ENCODE data around the gene SLC27A4. TPM values are rescaled to one million over a fixed set of nuclear protein-coding genes. Genes with fewer than 3 reads are reported as not detected.

SLC27A4 gene
- total and polyA plus RNA-seq, 10 of the 15 experiments (the other 5 are each of a cell fraction or from before 2014, with no cell fraction given) = 0.13 to 14.0 (median 7.6) TPM

DNA sequence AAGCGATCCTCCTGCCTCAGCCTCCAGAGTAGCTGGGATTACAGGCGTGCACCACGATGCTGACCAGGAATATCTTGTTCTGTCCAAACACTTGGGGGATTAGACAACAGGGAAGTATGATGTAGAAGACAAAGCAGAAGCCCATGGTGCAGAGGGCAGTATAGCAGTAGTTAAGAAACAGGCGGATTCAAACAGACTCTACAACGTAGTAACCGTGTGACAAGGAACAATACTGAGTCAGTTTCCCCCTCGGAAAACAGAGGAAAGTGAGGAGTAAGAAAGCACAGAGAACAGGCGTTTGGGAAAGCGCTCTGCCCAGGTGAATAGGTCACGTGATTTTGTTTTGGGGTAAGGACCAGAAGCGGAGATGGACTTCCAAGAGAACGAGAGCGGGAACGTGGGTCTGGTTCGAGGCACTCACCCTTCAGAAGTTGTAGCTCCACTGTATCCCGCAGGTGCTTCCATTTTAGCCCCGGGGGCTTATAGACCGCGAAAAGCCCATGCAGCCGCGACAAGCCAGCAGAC, 18.4 kb upstream of the SLC27A4 start:
- Histone ChIP-seq H3K4me2 (ENCODE audit: control insufficient read depth, insufficient read depth) (peak overlapping the region; percentile 87), H3K36me3 (ENCODE audit: control insufficient read depth in 2 of 2, insufficient read depth in 2 of 2, low read length in 1 of 2) (peaks cover 1 to 13% of the 10 kb centered on the region in 2 experiments), H3K79me2 (ENCODE audit: control insufficient read depth, insufficient read depth, low read length) (peaks cover 29% of the 10 kb centered on the region), H3K27me3 (replicated peaks in 1 of 2; ENCODE audit: control insufficient read depth in 2 of 2, insufficient read depth in 2 of 2, low read length in 1 of 2) (no peaks in the 10 kb centered on the region), H3K27ac (ENCODE audit: control insufficient read depth, insufficient read depth) (peak overlapping the region; percentile 69), H4K20me1 (ENCODE audit: control insufficient read depth, insufficient read depth) (no peaks in the 10 kb centered on the region), H3K9me3 (replicated peaks; ENCODE audit: control insufficient read depth, insufficient read depth, low read length) (no peaks in the 10 kb centered on the region), H3K9ac (ENCODE audit: control insufficient read depth, insufficient read depth, low read length) (peak overlapping the region; percentile 65), H3K4me3 (peak overlapping the region; percentile 96), H2AFZ (ENCODE audit: control insufficient read depth, low read depth, low read length) (peak overlapping the region; percentile 95), H3K4me1 (ENCODE audit: control insufficient read depth, insufficient read depth, low read length) (peaks cover 6% of the 10 kb centered on the region)
- ChIA-PET CTCF (interaction anchor here (0.7 to 2.6 kb wide), 6 partner anchors 18 to 98 kb away, joined by 3 to 6 read pairs (median 3); no protein-coding TSS in a partner anchor), SMC1A (ENCODE audit: uncharacterized antibody, unreplicated experiment) (interaction anchor here (1.1 kb wide), 1 partner anchor 40 kb away, joined by 3 read pairs; no protein-coding TSS in a partner anchor), RAD21 (ENCODE audit: unreplicated experiment) (interaction anchor here (0.5 to 1.7 kb wide), 2 partner anchors 19 to 859 kb away, joined by 3 to 4 read pairs; no protein-coding TSS in a partner anchor), POLR2A (interaction anchor here (1.0 kb wide), 1 partner anchor 18 kb away, joined by 3 read pairs; no protein-coding TSS in a partner anchor)
- peak; percentile 18 for ATAC-seq
- DNase-seq (ENCODE audit: low read depth, low spot score) = no peak
- intact Hi-C loops (cut with micrococcal nuclease; ENCODE audit: unreplicated experiment) = loop anchor here (1.0 kb wide), 2 partner anchors 18 to 46 kb away; partner anchors contain the start of genes GOLGA2, SLC27A4 and SWI5
- FAIRE-seq = no peak
- under 1% methylated on average over 21 of the region's 21 CpGs for WGBS (ENCODE audit: insufficient coverage, insufficient replicate concordance, low lambda C conversion rate, missing lambda C conversion rate)
- BruUV-seq (replicated peaks) = TSS peak; percentile 89
- in situ Hi-C loops (cut with MboI) = no loop called here
- TF ChIP-seq SMAD5 (IDR thresholded peaks at IDR 0.05; ENCODE audit: low read depth) (peak; percentile 77; the same call in 1 of the 2 replicates), POLR2AphosphoS5 (IDR thresholded peaks at IDR 0.05; ENCODE audit: low read length) (peak; percentile 83), EED (IDR thresholded peaks at IDR 0.05; ENCODE audit: low read depth) (no peak), MYC (IDR thresholded peaks at IDR 0.05; ENCODE audit: insufficient read depth, insufficient read length, insufficient replicate concordance, low read length, severe bottlenecking) (no peak), MTA3 (IDR thresholded peaks at IDR 0.05; ENCODE audit: borderline replicate concordance, low read length) (peak; percentile 64; the same call in 1 of the 2 replicates), RELA (IDR thresholded peaks at IDR 0.05; ENCODE audit: borderline replicate concordance, partially characterized antibody) (no peak), TAF1 (IDR thresholded peaks at IDR 0.05; ENCODE audit: borderline replicate concordance, low read depth, low read length) (no peak), RBBP5 (conservative IDR thresholded peaks at IDR 0.05) (no peak)
- TF ChIP-seq, protein P1, sequence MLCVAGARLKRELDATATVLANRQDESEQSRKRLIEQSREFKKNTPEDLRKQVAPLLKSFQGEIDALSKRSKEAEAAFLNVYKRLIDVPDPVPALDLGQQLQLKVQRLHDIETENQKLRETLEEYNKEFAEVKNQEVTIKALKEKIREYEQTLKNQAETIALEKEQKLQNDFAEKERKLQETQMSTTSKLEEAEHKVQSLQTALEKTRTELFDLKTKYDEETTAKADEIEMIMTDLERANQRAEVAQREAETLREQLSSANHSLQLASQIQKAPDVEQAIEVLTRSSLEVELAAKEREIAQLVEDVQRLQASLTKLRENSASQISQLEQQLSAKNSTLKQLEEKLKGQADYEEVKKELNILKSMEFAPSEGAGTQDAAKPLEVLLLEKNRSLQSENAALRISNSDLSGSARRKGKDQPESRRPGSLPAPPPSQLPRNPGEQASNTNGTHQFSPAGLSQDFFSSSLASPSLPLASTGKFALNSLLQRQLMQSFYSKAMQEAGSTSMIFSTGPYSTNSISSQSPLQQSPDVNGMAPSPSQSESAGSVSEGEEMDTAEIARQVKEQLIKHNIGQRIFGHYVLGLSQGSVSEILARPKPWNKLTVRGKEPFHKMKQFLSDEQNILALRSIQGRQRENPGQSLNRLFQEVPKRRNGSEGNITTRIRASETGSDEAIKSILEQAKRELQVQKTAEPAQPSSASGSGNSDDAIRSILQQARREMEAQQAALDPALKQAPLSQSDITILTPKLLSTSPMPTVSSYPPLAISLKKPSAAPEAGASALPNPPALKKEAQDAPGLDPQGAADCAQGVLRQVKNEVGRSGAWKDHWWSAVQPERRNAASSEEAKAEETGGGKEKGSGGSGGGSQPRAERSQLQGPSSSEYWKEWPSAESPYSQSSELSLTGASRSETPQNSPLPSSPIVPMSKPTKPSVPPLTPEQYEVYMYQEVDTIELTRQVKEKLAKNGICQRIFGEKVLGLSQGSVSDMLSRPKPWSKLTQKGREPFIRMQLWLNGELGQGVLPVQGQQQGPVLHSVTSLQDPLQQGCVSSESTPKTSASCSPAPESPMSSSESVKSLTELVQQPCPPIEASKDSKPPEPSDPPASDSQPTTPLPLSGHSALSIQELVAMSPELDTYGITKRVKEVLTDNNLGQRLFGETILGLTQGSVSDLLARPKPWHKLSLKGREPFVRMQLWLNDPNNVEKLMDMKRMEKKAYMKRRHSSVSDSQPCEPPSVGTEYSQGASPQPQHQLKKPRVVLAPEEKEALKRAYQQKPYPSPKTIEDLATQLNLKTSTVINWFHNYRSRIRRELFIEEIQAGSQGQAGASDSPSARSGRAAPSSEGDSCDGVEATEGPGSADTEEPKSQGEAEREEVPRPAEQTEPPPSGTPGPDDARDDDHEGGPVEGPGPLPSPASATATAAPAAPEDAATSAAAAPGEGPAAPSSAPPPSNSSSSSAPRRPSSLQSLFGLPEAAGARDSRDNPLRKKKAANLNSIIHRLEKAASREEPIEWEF (IDR thresholded peaks at IDR 0.05; ENCODE audit: insufficient replicate concordance, low read depth, low read length) = no peak
- TF ChIP-seq, protein P2, sequence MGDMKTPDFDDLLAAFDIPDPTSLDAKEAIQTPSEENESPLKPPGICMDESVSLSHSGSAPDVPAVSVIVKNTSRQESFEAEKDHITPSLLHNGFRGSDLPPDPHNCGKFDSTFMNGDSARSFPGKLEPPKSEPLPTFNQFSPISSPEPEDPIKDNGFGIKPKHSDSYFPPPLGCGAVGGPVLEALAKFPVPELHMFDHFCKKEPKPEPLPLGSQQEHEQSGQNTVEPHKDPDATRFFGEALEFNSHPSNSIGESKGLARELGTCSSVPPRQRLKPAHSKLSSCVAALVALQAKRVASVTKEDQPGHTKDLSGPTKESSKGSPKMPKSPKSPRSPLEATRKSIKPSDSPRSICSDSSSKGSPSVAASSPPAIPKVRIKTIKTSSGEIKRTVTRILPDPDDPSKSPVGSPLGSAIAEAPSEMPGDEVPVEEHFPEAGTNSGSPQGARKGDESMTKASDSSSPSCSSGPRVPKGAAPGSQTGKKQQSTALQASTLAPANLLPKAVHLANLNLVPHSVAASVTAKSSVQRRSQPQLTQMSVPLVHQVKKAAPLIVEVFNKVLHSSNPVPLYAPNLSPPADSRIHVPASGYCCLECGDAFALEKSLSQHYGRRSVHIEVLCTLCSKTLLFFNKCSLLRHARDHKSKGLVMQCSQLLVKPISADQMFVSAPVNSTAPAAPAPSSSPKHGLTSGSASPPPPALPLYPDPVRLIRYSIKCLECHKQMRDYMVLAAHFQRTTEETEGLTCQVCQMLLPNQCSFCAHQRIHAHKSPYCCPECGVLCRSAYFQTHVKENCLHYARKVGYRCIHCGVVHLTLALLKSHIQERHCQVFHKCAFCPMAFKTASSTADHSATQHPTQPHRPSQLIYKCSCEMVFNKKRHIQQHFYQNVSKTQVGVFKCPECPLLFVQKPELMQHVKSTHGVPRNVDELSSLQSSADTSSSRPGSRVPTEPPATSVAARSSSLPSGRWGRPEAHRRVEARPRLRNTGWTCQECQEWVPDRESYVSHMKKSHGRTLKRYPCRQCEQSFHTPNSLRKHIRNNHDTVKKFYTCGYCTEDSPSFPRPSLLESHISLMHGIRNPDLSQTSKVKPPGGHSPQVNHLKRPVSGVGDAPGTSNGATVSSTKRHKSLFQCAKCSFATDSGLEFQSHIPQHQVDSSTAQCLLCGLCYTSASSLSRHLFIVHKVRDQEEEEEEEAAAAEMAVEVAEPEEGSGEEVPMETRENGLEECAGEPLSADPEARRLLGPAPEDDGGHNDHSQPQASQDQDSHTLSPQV (IDR thresholded peaks at IDR 0.05) = no peak
- TF ChIP-seq, protein P3, sequence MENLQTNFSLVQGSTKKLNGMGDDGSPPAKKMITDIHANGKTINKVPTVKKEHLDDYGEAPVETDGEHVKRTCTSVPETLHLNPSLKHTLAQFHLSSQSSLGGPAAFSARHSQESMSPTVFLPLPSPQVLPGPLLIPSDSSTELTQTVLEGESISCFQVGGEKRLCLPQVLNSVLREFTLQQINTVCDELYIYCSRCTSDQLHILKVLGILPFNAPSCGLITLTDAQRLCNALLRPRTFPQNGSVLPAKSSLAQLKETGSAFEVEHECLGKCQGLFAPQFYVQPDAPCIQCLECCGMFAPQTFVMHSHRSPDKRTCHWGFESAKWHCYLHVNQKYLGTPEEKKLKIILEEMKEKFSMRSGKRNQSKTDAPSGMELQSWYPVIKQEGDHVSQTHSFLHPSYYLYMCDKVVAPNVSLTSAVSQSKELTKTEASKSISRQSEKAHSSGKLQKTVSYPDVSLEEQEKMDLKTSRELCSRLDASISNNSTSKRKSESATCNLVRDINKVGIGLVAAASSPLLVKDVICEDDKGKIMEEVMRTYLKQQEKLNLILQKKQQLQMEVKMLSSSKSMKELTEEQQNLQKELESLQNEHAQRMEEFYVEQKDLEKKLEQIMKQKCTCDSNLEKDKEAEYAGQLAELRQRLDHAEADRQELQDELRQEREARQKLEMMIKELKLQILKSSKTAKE (IDR thresholded peaks at IDR 0.05; ENCODE audit: low read depth, poor library complexity, severe bottlenecking) = no peak

Measured in GM12878 (cell line).